HG03135 (cell line): ENCODE results near the gene PLCH2.
"Not testable (repeated sequence)": the region's sequence is repeated elsewhere in the genome, so short reads cannot be mapped to it uniquely, and the experiment has no call there.

Source experiments
- ATAC-seq: cut with Tn5 transposase; IDR thresholded peaks from one replicate; pipeline ENCODE4 v1.9.1; 2021; ENCODE audit warnings: mild to moderate bottlenecking, moderate library complexity; ENCODE audit not compliant: unreplicated experiment

PLCH2 gene

DNA sequence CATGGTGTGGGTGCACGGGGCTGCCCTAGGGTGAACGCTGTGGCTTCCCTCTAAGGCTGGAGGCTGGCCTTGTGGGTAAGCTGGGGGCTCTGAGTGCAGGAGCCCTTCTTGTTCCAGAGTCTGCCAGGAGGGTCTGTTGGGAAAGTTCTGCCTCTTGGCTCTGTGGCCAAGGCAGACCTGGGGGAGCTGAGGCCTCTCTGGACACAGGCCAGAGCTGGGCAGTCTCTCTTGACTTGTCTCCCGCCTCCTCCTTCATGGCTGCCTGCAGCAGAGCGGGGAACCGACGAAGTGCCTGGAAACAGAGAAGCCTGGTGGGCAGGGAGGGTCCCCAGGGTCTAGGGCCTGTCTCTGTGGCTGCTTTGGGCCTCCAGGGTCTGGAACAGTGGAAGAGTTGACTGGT is 33.4 kb upstream of the PLCH2 start:
- ATAC-seq = no peak

GRCh38 chr1:2443277-2444137 is 32.6 kb upstream of the PLCH2 start:
- no peak for ATAC-seq

GRCh38 chr1:2444138-2444591 is 31.9 kb upstream of the PLCH2 start:
- ATAC-seq = no peak

DNA sequence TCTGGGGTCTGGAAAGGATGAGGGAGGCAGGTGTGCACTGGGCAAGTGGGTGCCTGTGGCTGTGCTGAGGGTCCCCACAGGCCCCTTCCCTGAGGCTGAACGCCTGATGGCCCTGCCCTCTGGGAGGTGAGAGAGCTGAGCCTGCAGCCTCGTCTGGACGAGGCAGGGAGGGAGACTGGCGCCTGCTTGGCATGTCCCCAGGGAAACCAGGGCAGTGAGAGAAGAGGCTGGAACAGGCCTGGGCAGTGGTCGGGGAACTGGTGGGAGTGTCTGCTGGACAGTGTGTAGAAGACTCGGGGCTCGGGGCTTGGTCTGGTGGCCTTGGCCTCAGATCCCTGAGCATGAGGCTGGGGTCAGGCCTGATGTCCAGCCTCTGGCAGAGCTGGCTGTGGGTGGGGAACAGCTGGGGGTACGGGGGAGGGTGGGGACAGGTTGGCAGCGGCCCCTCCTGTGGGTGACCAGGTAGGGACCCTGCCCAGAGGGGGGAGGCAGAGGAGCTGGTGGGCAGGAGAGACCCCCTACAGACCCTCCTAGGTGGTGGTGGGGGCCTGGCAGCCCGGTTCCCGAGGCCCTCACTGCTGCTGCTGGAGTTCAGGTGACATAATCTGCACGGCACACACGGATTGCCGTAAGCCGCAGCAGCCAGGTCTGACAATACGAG is 30.8 kb upstream of the PLCH2 start:
- ATAC-seq = no peak

GRCh38 chr1:2445823-2446215 is 30.3 kb upstream of the PLCH2 start:
- ATAC-seq = no peak

GRCh38 chr1:2446394-2446793 is 29.7 kb upstream of the PLCH2 start:
- no peak for ATAC-seq

GRCh38 chr1:2446861-2447260 is 29.2 kb upstream of the PLCH2 start:
- no peak for ATAC-seq

GRCh38 chr1:2447276-2448097 is 28.6 kb upstream of the PLCH2 start:
- ATAC-seq = no peak

DNA sequence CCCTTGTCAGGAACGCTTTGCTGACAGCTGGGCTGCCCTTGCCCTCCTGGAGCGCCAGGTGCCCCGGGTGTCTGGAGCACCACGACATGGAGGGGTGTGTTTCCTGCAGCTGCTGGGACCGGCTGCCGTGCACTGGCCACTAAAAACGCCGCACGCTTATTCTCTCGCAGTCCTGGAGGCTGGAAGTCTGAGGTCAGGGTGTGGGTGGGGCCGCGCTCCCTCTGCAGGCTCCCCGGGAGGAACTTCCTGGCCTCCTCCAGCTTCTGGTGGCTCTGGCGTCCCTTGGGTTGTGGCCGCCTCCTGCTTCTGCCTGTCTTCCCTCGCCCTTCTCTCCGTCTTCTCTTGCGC is 28.0 kb upstream of the PLCH2 start:
- ATAC-seq = no peak

DNA sequence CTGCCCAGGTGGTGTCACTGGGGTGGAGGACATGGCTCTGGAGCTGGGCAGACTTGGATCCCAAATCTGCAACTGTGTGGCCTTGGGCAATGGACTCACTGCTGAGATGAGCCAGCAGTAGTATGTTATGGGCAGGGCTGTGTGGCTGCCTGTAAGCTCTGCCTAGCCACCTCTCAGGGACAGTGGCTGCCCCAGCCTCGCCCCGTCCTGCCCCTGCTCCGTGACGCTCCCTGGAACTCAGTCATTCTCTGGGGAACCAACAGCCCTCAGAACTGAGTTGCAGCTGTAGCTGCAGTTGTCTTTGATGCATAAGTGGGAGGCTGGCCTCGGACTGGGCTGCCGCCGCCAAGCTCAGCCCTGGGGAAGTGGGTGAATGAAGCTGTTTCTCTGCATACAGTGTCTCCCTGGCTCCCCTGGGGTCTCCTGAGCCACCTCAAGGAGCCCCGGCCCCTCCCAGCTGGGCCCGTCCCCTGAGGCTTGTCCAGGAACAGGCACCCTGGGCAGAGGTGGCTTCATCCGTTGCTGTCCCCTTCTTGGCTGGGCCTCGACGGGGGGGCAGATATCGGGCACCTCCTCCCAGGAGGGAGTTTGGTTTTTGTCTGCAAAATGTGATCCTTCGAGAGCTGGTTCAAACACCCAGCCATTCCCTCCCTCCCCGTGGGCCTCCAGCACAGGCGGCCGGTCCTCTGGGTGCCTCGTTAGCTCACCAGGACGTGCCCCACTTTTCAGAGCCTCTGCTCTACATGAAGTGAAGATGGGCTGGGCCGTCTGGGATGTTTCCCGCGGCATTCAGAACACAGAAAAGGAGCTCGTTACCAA is 26.2 kb upstream of the PLCH2 start:
- no peak for ATAC-seq

GRCh38 chr1:2451741-2452140 is 24.3 kb upstream of the PLCH2 start:
- ATAC-seq = no peak

DNA sequence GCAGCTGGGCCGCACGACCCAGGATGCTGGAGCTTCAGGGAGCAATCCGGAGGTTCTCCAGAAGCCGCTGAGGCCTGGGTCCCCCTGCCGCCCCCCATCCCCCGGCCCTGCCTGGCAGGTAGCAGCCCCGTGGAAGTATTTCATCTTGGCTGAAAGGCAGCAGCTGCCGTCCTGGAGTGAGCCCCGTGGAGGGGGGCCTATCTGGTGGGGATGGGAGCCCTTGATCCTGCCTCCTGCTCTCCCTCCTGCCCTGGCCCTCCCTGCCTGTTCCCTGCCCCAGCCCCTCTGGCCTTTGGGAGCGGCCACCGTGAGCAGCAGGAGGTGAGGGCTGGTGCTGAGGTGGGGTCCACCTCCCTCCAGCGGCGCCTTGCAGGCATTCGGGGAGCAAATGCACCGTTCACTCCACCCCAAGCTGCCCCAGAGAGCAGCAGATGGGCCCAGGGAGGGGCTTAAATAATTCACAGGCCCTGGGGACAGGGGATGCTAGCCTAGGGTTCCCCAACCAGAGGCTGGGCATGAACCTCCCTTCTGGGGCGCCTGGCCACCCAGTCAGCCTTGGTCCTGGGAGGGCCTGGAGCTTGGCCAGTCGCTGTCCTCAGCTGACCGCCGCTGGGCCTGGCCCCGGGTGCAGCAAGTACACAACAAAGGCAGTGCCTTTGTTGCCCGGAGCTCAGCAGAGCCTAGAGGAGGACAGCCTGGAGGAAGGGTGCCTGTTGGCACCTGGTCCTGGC is 23.7 kb upstream of the PLCH2 start:
- ATAC-seq = no peak

GRCh38 chr1:2452932-2453315 is 23.2 kb upstream of the PLCH2 start:
- ATAC-seq = no peak

DNA sequence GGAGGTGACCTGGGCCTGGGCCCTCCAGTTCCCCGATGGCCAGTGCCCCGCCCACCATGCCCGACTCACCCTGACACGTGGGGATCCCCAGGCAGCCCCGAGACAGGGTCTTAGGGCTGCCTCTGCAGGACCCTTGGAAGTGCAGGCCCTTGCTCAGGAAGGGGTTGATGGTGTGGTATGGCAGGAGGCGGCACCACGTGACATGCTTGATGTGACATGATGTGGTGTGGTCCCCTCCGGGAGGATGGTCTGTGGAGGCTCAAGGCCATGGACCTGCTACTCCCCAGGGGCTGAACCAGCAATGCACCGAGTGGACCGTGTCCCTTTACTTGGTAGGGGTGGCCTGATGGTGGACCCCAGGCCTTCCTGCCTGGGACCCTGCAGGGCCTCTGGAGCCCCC is 21.9 kb upstream of the PLCH2 start:
- no peak for ATAC-seq

GRCh38 chr1:2455757-2456156 is 20.3 kb upstream of the PLCH2 start:
- no peak for ATAC-seq

GRCh38 chr1:2457444-2457843 is 18.6 kb upstream of the PLCH2 start:
- no peak for ATAC-seq

- ATAC-seq = no peak
These were observed 17.4 kb upstream of the PLCH2 start for GRCh38 chr1:2458687-2459086.

DNA sequence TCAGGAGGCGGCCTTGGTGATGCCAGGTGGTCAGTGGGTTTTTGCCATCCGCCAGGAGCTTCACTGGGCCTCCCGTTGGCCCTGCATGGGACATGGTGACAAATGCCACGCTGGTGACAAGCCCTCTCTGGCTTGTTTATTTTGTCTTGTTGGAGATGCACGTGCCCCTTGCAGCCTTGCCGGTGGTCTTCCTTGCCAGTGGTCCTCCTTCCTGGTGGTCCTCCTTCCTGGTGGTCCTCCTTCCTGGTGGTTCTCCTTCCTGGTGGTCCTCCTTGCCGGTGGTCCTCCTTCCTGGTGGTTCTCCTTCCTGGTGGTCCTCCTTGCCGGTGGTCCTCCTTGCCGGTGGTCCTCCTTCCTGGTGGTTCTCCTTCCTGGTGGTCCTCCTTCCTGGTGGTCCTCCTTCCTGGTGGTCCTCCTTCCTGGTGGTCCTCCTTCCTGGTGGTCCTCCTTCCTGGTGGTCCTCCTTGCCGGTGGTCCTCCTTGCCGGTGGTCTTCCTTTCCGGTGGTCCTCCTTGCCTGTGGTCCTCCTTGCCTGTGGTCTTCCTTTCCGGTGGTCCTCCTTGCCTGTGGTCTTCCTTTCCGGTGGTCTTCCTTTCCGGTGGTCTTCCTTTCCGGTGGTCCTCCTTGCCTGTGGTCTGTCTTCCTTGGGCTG is 16.9 kb upstream of the PLCH2 start:
- ATAC-seq = not testable (repeated sequence)

DNA sequence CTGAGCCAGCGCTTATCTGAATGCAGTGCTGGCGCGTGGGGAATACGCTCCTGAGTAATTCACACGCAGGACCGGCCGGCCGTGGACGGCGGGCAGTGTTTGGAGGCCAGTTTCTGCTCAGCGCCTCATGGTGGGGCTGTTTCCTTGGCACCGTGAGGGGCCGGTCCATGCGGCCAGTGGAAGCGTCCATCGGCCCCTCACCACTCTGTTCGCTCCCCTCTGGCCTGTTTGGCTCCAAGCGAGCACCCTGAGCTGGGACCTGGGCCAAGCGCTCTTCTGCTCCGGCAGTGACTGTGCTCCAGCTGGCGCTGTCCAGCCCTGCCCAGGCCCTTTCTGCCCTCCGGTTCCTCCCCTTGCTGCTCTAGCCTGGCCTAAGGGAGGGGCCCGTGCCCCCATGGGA is 16.3 kb upstream of the PLCH2 start:
- ATAC-seq = no peak

DNA sequence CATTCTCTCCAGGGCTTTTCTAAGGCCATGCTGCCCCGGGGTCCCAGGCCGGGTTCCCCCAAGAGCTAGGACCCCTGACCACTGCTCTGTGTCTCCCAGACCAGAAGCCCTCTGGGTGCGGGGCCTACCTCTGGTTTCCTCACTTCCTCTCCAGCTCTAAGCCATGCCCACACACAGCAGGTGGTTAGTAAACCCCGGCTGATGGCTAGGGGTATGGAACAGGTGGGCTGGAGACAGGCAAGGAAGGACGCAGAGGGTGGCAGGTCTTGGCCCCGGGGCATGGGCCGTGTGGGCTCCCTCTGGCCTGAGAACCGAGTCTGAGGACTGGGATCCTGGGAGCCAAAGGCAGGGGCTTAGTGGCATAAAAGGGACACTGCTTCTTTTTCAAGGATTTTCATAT is 15.9 kb upstream of the PLCH2 start:
- no peak for ATAC-seq
